ENCODE measurements around the gene RGS3. TPM values are rescaled to one million over a fixed set of nuclear protein-coding genes. Genes with fewer than 3 reads are reported as not detected.

The RGS3 gene
- total RNA-seq, 1 donor from 2014 or later: 187 TPM

DNA sequence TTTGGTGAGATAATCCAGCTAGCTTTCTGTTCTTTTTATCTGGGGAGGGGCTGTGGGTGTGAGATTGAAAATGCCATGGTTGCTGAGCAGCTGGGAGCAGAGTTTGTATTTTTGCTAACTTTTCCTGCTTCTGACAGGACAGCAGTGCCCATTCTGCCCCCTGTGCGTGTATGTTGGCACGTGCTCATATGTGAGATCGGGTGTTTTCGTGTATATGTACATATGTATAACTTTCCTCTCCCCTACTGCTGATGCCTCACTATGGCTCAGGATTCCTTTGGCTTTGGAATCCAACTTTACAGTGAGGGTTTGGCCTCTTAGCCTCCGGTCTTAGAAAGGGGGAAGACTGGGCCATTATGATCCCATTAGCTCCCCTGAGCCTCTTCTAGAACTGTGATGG, 38.3 kb downstream of the RGS3 start:
- Histone ChIP-seq H3K36me3 (peaks cover 13% of the 10 kb centered on the region), H3K27me3 (ENCODE audit: low read depth) (no peaks in the 10 kb centered on the region), H3K9me3 (replicated peaks) (no peaks in the 10 kb centered on the region), H3K27ac (replicated peaks) (peak overlapping the region; percentile 91), H3K4me3 (peak overlapping the region; percentile 66), H3K4me1 (peaks cover 75% of the 10 kb centered on the region)
- intact Hi-C loops (cut with micrococcal nuclease): loop anchor here (10.0 kb wide), 1 partner anchor 47 kb away; no protein-coding TSS in a partner anchor
- DNase-seq: no peak
- TF ChIP-seq, protein P1, sequence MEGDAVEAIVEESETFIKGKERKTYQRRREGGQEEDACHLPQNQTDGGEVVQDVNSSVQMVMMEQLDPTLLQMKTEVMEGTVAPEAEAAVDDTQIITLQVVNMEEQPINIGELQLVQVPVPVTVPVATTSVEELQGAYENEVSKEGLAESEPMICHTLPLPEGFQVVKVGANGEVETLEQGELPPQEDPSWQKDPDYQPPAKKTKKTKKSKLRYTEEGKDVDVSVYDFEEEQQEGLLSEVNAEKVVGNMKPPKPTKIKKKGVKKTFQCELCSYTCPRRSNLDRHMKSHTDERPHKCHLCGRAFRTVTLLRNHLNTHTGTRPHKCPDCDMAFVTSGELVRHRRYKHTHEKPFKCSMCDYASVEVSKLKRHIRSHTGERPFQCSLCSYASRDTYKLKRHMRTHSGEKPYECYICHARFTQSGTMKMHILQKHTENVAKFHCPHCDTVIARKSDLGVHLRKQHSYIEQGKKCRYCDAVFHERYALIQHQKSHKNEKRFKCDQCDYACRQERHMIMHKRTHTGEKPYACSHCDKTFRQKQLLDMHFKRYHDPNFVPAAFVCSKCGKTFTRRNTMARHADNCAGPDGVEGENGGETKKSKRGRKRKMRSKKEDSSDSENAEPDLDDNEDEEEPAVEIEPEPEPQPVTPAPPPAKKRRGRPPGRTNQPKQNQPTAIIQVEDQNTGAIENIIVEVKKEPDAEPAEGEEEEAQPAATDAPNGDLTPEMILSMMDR (IDR thresholded peaks at IDR 0.05; ENCODE audit: borderline replicate concordance): no peak

DNA sequence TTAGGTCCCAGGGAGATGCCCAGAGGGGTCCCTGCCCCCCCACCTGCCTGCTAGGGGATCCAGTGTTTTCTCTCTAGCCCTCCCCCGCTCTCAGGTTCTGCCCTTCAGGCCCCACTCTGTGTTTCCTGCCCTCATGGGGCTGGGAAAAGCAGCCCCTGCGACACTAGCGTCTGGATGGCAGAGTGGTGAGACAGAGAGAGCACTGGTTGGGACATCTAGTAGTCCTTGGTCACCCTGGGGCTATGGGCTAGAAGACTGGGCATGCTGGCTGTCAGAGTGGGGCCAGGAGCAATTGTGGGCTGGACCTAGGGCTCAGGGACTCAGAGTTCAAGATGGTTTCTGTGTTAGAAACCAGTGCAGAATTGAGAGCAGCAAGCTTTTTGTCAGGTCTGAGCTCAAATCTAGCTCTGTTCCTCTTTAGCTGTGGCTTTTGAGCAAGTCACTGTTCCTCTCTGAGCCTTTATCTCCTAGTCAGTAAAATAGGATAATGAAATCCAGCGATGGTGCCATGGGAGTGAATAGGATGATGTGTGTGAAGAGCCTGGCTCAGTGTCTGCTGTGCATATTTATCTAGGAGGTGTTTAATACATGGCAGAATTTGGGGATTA, 39.0 kb downstream of the RGS3 start:
- Histone ChIP-seq H3K36me3 (peaks cover 19% of the 10 kb centered on the region), H3K4me3 (peak overlapping the region; percentile 66), H3K9me3 (replicated peaks) (no peaks in the 10 kb centered on the region), H3K4me1 (peaks cover 82% of the 10 kb centered on the region), H3K27me3 (ENCODE audit: low read depth) (no peaks in the 10 kb centered on the region), H3K27ac (replicated peaks) (peak overlapping the region; percentile 91)
- no peak for DNase-seq
- intact Hi-C loops (cut with micrococcal nuclease): loop anchor here (10.0 kb wide), 1 partner anchor 48 kb away; no protein-coding TSS in a partner anchor
- TF ChIP-seq, protein P1 (IDR thresholded peaks at IDR 0.05; ENCODE audit: borderline replicate concordance): no peak

GRCh38 chr9:113503131-113503541, 39.6 kb downstream of the RGS3 start:
- no peaks in the 10 kb centered on the region for H3K9me3 ChIP-seq (replicated peaks)
- peaks cover 23% of the 10 kb centered on the region for H3K36me3 ChIP-seq
- peaks cover 88% of the 10 kb centered on the region for H3K4me1 ChIP-seq
- peak overlapping the region; percentile 66 for H3K4me3 ChIP-seq
- DNase-seq: no peak
- H3K27me3 ChIP-seq (ENCODE audit: low read depth): no peaks in the 10 kb centered on the region
- TF ChIP-seq, protein P1 (IDR thresholded peaks at IDR 0.05; ENCODE audit: borderline replicate concordance): peak; percentile 15
- peak overlapping the region; percentile 91 for H3K27ac ChIP-seq (replicated peaks)
- intact Hi-C loops (cut with micrococcal nuclease): loop anchor here (10.0 kb wide), 1 partner anchor 48 kb away; no protein-coding TSS in a partner anchor

DNA sequence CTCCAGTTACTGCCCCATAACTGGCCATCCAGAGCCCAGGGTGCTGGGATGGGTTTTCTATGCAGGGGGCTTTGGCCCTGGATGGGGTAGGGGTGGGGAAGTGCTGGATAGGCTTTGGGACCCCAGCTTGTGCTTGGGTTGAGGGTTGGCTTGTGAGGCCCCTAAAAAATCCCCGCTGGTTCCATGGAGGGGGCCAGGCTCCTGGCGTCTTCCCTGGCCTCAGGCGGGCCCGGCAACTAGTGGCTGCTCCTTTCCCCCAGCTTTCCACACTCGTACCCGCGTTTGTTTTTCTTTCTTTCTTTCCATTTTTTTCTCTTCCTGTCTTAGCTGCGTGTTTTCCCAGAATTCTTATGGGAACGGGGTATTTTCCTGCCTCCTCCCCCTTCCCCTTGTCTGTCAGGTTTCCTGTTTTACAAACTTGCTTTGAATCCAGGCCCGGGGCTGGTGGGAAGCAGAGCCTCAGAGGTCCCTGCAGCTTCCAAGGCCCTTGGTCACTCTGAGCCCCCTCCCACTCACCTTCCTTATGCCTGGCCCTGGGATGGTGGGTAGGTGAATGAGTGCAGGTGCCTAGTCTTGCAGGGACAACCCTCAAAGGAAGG, 40.2 kb downstream of the RGS3 start:
- TF ChIP-seq, protein P1 (IDR thresholded peaks at IDR 0.05; ENCODE audit: borderline replicate concordance): no peak
- no peaks in the 10 kb centered on the region for H3K9me3 ChIP-seq (replicated peaks)
- H3K36me3 ChIP-seq: peaks cover 28% of the 10 kb centered on the region
- no peaks in the 10 kb centered on the region for H3K27me3 ChIP-seq (ENCODE audit: low read depth)
- DNase-seq: no peak
- peak overlapping the region; percentile 91 for H3K27ac ChIP-seq (replicated peaks)
- peaks cover 94% of the 10 kb centered on the region for H3K4me1 ChIP-seq
- peak overlapping the region; percentile 66 for H3K4me3 ChIP-seq
- intact Hi-C loops (cut with micrococcal nuclease): loop anchor here (10.0 kb wide), 1 partner anchor 49 kb away; no protein-coding TSS in a partner anchor

DNA sequence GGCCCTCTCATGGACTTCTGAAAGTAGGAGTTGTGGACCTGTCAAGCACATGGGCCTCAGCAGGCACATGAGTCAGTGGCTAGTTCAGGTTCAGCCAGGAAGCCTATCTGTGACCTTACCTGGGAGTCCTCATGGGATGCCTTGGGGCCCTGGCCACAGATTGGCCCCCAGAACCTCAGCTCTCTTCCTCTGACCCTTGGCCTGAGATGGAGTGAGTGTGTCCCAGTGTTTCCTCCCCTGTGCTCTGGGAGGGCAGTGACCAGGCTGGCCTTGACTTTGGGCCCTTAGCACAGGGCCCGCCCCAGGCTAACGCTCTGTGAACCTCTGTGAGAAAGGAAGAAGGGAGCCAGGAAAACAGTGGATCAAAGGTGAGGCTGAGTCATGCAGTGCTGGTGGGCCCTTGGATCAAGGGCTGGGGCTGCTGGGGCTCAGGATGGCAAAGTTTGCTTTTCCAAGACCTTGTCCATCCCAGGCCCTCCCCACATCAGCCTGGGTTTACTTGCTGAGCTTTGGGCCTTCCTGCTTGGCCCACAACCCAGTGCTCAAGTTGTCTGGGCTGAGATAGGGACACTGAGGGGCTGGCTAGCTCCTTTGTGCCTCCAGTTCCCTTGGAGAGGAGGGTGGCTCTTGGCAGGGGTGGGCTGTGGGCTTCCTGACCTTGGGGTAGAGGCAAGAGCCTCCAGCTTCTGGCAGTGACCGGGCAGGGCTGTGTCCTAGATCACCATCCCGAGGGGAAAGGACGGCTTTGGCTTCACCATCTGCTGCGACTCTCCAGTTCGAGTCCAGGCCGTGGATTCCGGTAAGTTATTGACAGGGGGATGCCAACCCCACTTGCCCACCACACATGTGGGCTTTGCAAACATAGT, 41.4 kb downstream of the RGS3 start:
- DNase-seq: no peak
- Histone ChIP-seq H3K27ac (replicated peaks) (peak overlapping the region; percentile 91), H3K36me3 (peaks cover 31% of the 10 kb centered on the region), H3K4me3 (peak overlapping the region; percentile 66), H3K9me3 (replicated peaks) (no peaks in the 10 kb centered on the region), H3K4me1 (peaks cover 96% of the 10 kb centered on the region), H3K27me3 (ENCODE audit: low read depth) (no peaks in the 10 kb centered on the region)
- TF ChIP-seq, protein P1 (IDR thresholded peaks at IDR 0.05; ENCODE audit: borderline replicate concordance): no peak
- intact Hi-C loops (cut with micrococcal nuclease): loop anchor here (10.0 kb wide), 1 partner anchor 50 kb away; no protein-coding TSS in a partner anchor

Data from left ventricle myocardium inferior (tissue), 1 donor.